DOHH2 (cell line): ENCODE results near the gene RPGR.
A peak's percentile ranks its signal among the peaks of the same experiment; 100 is the strongest.

Source experiments
- H3F3A ChIP-seq: fragments of 200-600 bp; sonication (generic), shearing (Covaris generic); 2 replicates; pipeline ENCODE4 v1.6.0; 2016; ENCODE audit warnings: antibody characterized with exemption, mild to moderate bottlenecking; ENCODE audit not compliant: control insufficient read depth, insufficient read depth
- H3K27ac ChIP-seq: fragments of 200-600 bp; sonication (generic); 2 replicates; pipeline ENCODE4 v1.5.1; 2014; ENCODE audit warnings: low read depth, mild to moderate bottlenecking, low read length, moderate library complexity
- H3K27me3 ChIP-seq: fragments of 200-600 bp; sonication (generic); 2 replicates; pipeline ENCODE4 v1.6.1; 2014; ENCODE audit warnings: mild to moderate bottlenecking, low read length, mixed read lengths; ENCODE audit not compliant: control insufficient read depth
- H3K36me3 ChIP-seq: fragments of 200-600 bp; sonication (generic); 2 replicates; pipeline ENCODE4 v1.6.1; 2014; ENCODE audit warnings: mild to moderate bottlenecking, low read length, moderate library complexity, mixed read lengths; ENCODE audit not compliant: control insufficient read depth
- H3K4me1 ChIP-seq: fragments of 200-600 bp; sonication (generic); 2 replicates; pipeline ENCODE4 v1.6.1; 2014; ENCODE audit warnings: mild to moderate bottlenecking, low read length, mixed read lengths; ENCODE audit not compliant: control insufficient read depth
- H3K4me2 ChIP-seq: fragments of 200-600 bp; sonication (generic); 2 replicates; pipeline ENCODE4 v1.6.0; 2014; ENCODE audit warnings: mild to moderate bottlenecking, low read length, moderate library complexity
- H3K4me3 ChIP-seq: fragments of 200-600 bp; sonication (generic); 2 replicates; pipeline ENCODE4 v1.5.1; 2014; ENCODE audit warnings: mild to moderate bottlenecking, low read length, mixed read lengths
- H3K79me2 ChIP-seq: fragments of 200-600 bp; sonication (generic); 2 replicates; pipeline ENCODE4 v1.6.1; 2014; ENCODE audit warnings: mild to moderate bottlenecking, low read length, mixed read lengths; ENCODE audit not compliant: control insufficient read depth
- H3K9me2 ChIP-seq: fragments of 200-600 bp; sonication (generic); replicated peaks from 2 replicates; pipeline ENCODE4 v1.6.1; 2014; ENCODE audit warnings: mild to moderate bottlenecking, low read length, mixed read lengths; ENCODE audit not compliant: control insufficient read depth
- H3K9me3 ChIP-seq: fragments of 200-600 bp; sonication (generic); 2 replicates; pipeline ENCODE4 v1.6.1; 2014; ENCODE audit warnings: antibody characterized with exemption, low read length, mixed read lengths; ENCODE audit not compliant: control insufficient read depth, insufficient read depth
- H4K20me1 ChIP-seq: fragments of 200-600 bp; sonication (generic); 2 replicates; pipeline ENCODE4 v1.6.0; 2014; ENCODE audit warnings: low read depth, mild to moderate bottlenecking, antibody characterized with exemption, low read length, moderate library complexity; ENCODE audit not compliant: control insufficient read depth, insufficient read depth
- CTCF ChIP-seq: fragments of 200-600 bp; sonication (generic); IDR thresholded peaks from one replicate; pipeline ENCODE4 v1.5.1; 2014; ENCODE audit warnings: antibody characterized with exemption, mild to moderate bottlenecking, low read depth, low read length; ENCODE audit not compliant: poor library complexity, severe bottlenecking
- EZH2phosphoT487 ChIP-seq: fragments of 200-600 bp; sonication (generic); IDR thresholded peaks from 2 replicates; pipeline ENCODE4 v1.6.1; 2017; ENCODE audit warnings: borderline replicate concordance, mild to moderate bottlenecking, antibody characterized with exemption, low read length, moderate library complexity, mixed read lengths

RPGR gene

GRCh38 chrX:38335382-38335781, 8.1 kb upstream of the RPGR start:
- H3K9me3 ChIP-seq, result no peaks in the 10 kb centered on the region

GRCh38 chrX:38332505-38332904, 5.2 kb upstream of the RPGR start:
- H4K20me1 ChIP-seq, result no peaks in the 10 kb centered on the region
- TF ChIP-seq CTCF (no peak), EZH2phosphoT487 (no peak)
- no peaks in the 10 kb centered on the region for H3K27me3 ChIP-seq
- H3K9me2 ChIP-seq, result no peaks in the 10 kb centered on the region
- peaks cover 25% of the 10 kb centered on the region for H3K4me1 ChIP-seq
- H3K4me3 ChIP-seq, result no peak overlapping the region
- H3K4me2 ChIP-seq, result no peak overlapping the region
- no peak overlapping the region for H3K27ac ChIP-seq
- H3K9me3 ChIP-seq, result no peaks in the 10 kb centered on the region
- no peaks in the 10 kb centered on the region for H3F3A ChIP-seq
- H3K79me2 ChIP-seq, result no peaks in the 10 kb centered on the region
- no peaks in the 10 kb centered on the region for H3K36me3 ChIP-seq

More at GRCh38 chrX:38335382-38335781, 8.1 kb upstream of the RPGR start:
- no peak overlapping the region for H3K4me3 ChIP-seq
- H3K79me2 ChIP-seq, result no peaks in the 10 kb centered on the region
- no peak overlapping the region for H3K27ac ChIP-seq
- no peaks in the 10 kb centered on the region for H3F3A ChIP-seq
- H3K4me1 ChIP-seq, result peaks cover 18% of the 10 kb centered on the region
- no peak overlapping the region for H3K4me2 ChIP-seq
- no peaks in the 10 kb centered on the region for H3K9me2 ChIP-seq
- no peaks in the 10 kb centered on the region for H4K20me1 ChIP-seq
- no peaks in the 10 kb centered on the region for H3K36me3 ChIP-seq
- H3K27me3 ChIP-seq, result no peaks in the 10 kb centered on the region
- TF ChIP-seq EZH2phosphoT487 (no peak), CTCF (no peak)

GRCh38 chrX:38327775-38328081, 419 bp upstream of the RPGR start:
- no peaks in the 10 kb centered on the region for H3K36me3 ChIP-seq
- peak overlapping the region; percentile 81 for H3K4me3 ChIP-seq
- H3K4me2 ChIP-seq, result peak overlapping the region; percentile 60
- H3F3A ChIP-seq, result no peaks in the 10 kb centered on the region
- H3K9me2 ChIP-seq, result no peaks in the 10 kb centered on the region
- H3K27ac ChIP-seq, result no peak overlapping the region
- TF ChIP-seq EZH2phosphoT487 (no peak), CTCF (peak; percentile 5)
- H3K27me3 ChIP-seq, result no peaks in the 10 kb centered on the region
- peaks cover 13% of the 10 kb centered on the region for H3K79me2 ChIP-seq
- peaks cover 17% of the 10 kb centered on the region for H3K4me1 ChIP-seq
- no peaks in the 10 kb centered on the region for H4K20me1 ChIP-seq
- H3K9me3 ChIP-seq, result no peaks in the 10 kb centered on the region

GRCh38 chrX:38326086-38326485, 1.2 kb downstream of the RPGR start:
- TF ChIP-seq EZH2phosphoT487 (no peak), CTCF (no peak)
- Histone ChIP-seq H3F3A (no peaks in the 10 kb centered on the region), H3K4me1 (peaks cover 17% of the 10 kb centered on the region), H3K4me3 (peak overlapping the region; percentile 81), H3K36me3 (no peaks in the 10 kb centered on the region), H3K4me2 (peak overlapping the region; percentile 57), H4K20me1 (no peaks in the 10 kb centered on the region), H3K9me3 (no peaks in the 10 kb centered on the region), H3K27ac (no peak overlapping the region), H3K27me3 (no peaks in the 10 kb centered on the region), H3K9me2 (no peaks in the 10 kb centered on the region), H3K79me2 (peaks cover 13% of the 10 kb centered on the region)
